SH-SY5Y (cell line): ENCODE data around the gene KCNQ1OT1.

Experiments used
- GATA2 ChIP-seq: IDR thresholded peaks from 2 replicates; pipeline ENCODE4 v1.6.1; 2011; ENCODE audit warnings: mild to moderate bottlenecking, low read depth, low read length
- GATA3 ChIP-seq: IDR thresholded peaks from 2 replicates; pipeline ENCODE4 v1.6.1; 2011; ENCODE audit warnings: low read depth, mild to moderate bottlenecking, low read length, moderate library complexity

DNA sequence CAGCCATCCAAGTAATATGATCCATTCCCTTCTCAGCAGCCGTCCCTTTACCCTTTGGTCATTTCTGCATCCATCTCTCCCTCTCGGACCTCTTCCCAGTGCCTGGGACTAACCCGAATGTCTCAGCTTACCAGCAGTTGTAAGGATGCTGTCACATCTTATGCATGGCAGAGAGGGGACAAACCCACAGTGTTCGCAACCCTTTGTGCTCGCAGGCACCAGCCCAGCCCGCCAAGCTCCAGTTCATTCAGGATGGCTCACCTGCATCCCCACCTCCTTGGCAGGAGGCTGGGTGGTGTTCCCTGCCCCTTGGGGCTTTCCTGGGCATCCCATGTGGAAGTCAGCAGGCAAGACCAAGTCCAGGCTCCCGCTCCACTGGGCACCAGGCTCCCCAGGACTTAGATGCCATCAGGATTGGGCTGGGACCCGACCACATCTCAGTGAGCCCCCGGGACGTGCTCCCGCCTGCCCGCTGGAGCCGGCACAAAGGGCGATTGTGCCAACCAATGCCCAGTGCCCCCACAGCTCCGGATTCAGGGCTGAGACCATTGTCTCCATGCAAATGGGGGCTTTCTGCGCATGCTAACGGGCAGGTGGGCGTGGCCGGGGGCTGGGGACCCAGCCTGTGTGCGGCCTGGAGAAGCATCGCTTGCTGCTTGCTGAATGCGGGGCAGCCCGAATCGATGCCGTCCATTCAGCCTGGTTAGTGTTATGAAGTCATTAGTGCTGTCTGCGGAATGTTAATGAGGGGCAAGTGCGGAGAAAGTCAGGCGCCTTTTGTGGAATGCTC lies 108.6 kb downstream of the KCNQ1OT1 start:
- TF ChIP-seq GATA3 (no peak), GATA2 (no peak)
